K562 (cell line): ENCODE results near the gene BZW2.

Source experiments
- ATF2 ChIP-seq: sonication (generic); formaldehyde crosslinking; IDR thresholded peaks from 2 replicates; pipeline ENCODE4 v1.8.1; 2022; ENCODE audit warnings: missing genetic modification reagents
- CTCF ChIP-seq, 3 experiments: IDR thresholded peaks in 2 of 3; conservative IDR thresholded peaks in 1 of 3; 2 replicates each; pipeline ENCODE4 v1.5.1; 2011 to 2012; ENCODE audit warnings: low read length in 3 of 3, mild to moderate bottlenecking in 3 of 3, control low read depth in 2 of 3, improper control_type of control experiment in 1 of 3, inconsistent platforms in 1 of 3, low read depth in 1 of 3, mixed read lengths in 1 of 3, moderate library complexity in 1 of 3; ENCODE audit not compliant: insufficient read depth in 2 of 3
- E2F5 ChIP-seq: sonication (generic); formaldehyde crosslinking; IDR thresholded peaks from 2 replicates; pipeline ENCODE4 v1.8.0; 2022; ENCODE audit warnings: mild to moderate bottlenecking, missing genetic modification reagents
- FOXP1 ChIP-seq: sonication (generic); formaldehyde crosslinking; IDR thresholded peaks from 2 replicates; pipeline ENCODE4 v1.8.0; 2022; ENCODE audit warnings: mild to moderate bottlenecking, missing genetic modification reagents
- MAX ChIP-seq: sonication (generic); formaldehyde crosslinking; IDR thresholded peaks from 2 replicates; pipeline ENCODE4 v1.9.0; 2022; ENCODE audit warnings: mild to moderate bottlenecking, missing genetic modification reagents
- POLR2AphosphoS5 ChIP-seq: IDR thresholded peaks from 2 replicates; pipeline ENCODE4 v1.6.1; 2011; ENCODE audit warnings: mild to moderate bottlenecking, low read depth, low read length, moderate library complexity; ENCODE audit not compliant: control insufficient read depth, insufficient read depth
- REST ChIP-seq, 2 experiments: fragments of 450-650 bp; formaldehyde crosslinking in 1 of 2; IDR thresholded peaks; 2 replicates each; pipeline versions ENCODE4 v1.4.0 to v1.6.1; 2014 to 2020; ENCODE audit warnings: mild to moderate bottlenecking in 2 of 2, borderline replicate concordance in 1 of 2, low read depth in 1 of 2
- SMAD2 ChIP-seq: fragments of 150-350 bp; IDR thresholded peaks from 2 replicates; pipeline ENCODE4 v1.6.1; 2014; ENCODE audit warnings: low read depth, mild to moderate bottlenecking, low read length
- TGIF2 ChIP-seq: sonication (generic); formaldehyde crosslinking; IDR thresholded peaks from 2 replicates; pipeline ENCODE4 v1.8.1; 2022; ENCODE audit warnings: mild to moderate bottlenecking, missing genetic modification reagents, moderate library complexity
- USF2 ChIP-seq: sonication (generic); formaldehyde crosslinking; IDR thresholded peaks from 2 replicates; pipeline ENCODE4 v1.5.0; 2020; ENCODE audit warnings: missing genetic modification reagents
- ZBTB7A ChIP-seq: IDR thresholded peaks from 2 replicates; pipeline ENCODE4 v1.6.1; 2011; ENCODE audit warnings: low read depth, mild to moderate bottlenecking, low read length, moderate library complexity, borderline replicate concordance; ENCODE audit not compliant: control insufficient read depth

GRCh38 chr7:16710651-16711050, 64.7 kb downstream of the BZW2 start:
- no peak for TF ChIP-seq E2F5
- no peak for TF ChIP-seq ATF2
- no peak for TF ChIP-seq POLR2AphosphoS5
- TF ChIP-seq CTCF (IDR thresholded peaks at IDR 0.05 in 2 of 3, conservative IDR thresholded peaks at IDR 0.05 in 1 of 3; ENCODE audit: insufficient read depth in 2 of 3, low read depth in 1 of 3, low read length in 3 of 3), result no peak
- no peak for TF ChIP-seq ZBTB7A
- no peak for TF ChIP-seq TGIF2 (CRISPR knock-in tag)
- TF ChIP-seq REST (IDR thresholded peaks at IDR 0.05; ENCODE audit: borderline replicate concordance), result no peak
- no peak for TF ChIP-seq REST (CRISPR knock-in tag; IDR thresholded peaks at IDR 0.05; ENCODE audit: low read depth)
- no peak for TF ChIP-seq SMAD2
- no peak for TF ChIP-seq FOXP1 (CRISPR knock-in tag)
- TF ChIP-seq MAX (CRISPR knock-in tag), result no peak
- no peak for TF ChIP-seq USF2
